ENCODE data around the gene GADD45G.

GRCh38 chr9:89576404-89576839 is 28.4 kb upstream of the GADD45G start:
- peak; percentile 33 to 74 (median 64) for TF ChIP-seq CTCF (IDR thresholded peaks at IDR 0.05)
- no peak for TF ChIP-seq POLR2A (IDR thresholded peaks at IDR 0.05)

Measured in thyroid gland (tissue), 4 donors.